Measurements from ENCODE around the gene TMEM175. TPM values are rescaled to one million over a fixed set of nuclear protein-coding genes. Genes with fewer than 3 reads are reported as not detected.

TMEM175 gene
- total RNA-seq, 1 experiment from 2014 or later: 22.3 TPM

GRCh38 chr4:899556-899906, 32.7 kb upstream of the TMEM175 start:
- no peaks in the 10 kb centered on the region for H3K9me3 ChIP-seq
- intact Hi-C loops (cut with micrococcal nuclease; ENCODE audit: unreplicated experiment): no loop called here
- no peak overlapping the region for H3K4me3 ChIP-seq (ENCODE audit: low read depth, low read length)
- CTCF ChIA-PET: no interaction called here
- H3K4me1 ChIP-seq: no peaks in the 10 kb centered on the region
- POLR2A ChIA-PET: no interaction called here
- Mint-ChIP-seq H3K9me3 (ENCODE audit: unreplicated experiment) (no peaks in the 10 kb centered on the region), H3K27ac (ENCODE audit: unreplicated experiment) (no peak overlapping the region), H3K36me3 (ENCODE audit: insufficient read depth, unreplicated experiment) (peaks cover 26% of the 10 kb centered on the region), H3K27me3 (ENCODE audit: insufficient read depth, unreplicated experiment) (no peaks in the 10 kb centered on the region), H3K4me3 (ENCODE audit: unreplicated experiment) (no peak overlapping the region), H3K4me1 (ENCODE audit: low read depth, unreplicated experiment) (no peaks in the 10 kb centered on the region)
- TF ChIP-seq, protein P1, sequence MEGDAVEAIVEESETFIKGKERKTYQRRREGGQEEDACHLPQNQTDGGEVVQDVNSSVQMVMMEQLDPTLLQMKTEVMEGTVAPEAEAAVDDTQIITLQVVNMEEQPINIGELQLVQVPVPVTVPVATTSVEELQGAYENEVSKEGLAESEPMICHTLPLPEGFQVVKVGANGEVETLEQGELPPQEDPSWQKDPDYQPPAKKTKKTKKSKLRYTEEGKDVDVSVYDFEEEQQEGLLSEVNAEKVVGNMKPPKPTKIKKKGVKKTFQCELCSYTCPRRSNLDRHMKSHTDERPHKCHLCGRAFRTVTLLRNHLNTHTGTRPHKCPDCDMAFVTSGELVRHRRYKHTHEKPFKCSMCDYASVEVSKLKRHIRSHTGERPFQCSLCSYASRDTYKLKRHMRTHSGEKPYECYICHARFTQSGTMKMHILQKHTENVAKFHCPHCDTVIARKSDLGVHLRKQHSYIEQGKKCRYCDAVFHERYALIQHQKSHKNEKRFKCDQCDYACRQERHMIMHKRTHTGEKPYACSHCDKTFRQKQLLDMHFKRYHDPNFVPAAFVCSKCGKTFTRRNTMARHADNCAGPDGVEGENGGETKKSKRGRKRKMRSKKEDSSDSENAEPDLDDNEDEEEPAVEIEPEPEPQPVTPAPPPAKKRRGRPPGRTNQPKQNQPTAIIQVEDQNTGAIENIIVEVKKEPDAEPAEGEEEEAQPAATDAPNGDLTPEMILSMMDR (IDR thresholded peaks at IDR 0.05; ENCODE audit: insufficient read depth in 1 of 2, low read depth in 1 of 2, low read length in 1 of 2, severe bottlenecking in 1 of 2, unreplicated experiment in 1 of 2): no peak
- DNase-seq: no peak
- H3K27me3 ChIP-seq (replicated peaks; ENCODE audit: control insufficient read depth, insufficient read depth, low read length): no peaks in the 10 kb centered on the region
- no TSS peak for BruUV-seq (replicated peaks)
- H3K36me3 ChIP-seq (ENCODE audit: control insufficient read depth, insufficient read depth, low read length): no peaks in the 10 kb centered on the region; the same call in 1 of the 2 replicates

GRCh38 chr4:900073-900472, 32.2 kb upstream of the TMEM175 start:
- TF ChIP-seq, protein P1 (IDR thresholded peaks at IDR 0.05; ENCODE audit: insufficient read depth in 1 of 2, low read depth in 1 of 2, low read length in 1 of 2, severe bottlenecking in 1 of 2, unreplicated experiment in 1 of 2): no peak
- Mint-ChIP-seq H3K4me1 (ENCODE audit: low read depth, unreplicated experiment) (no peaks in the 10 kb centered on the region), H3K36me3 (ENCODE audit: insufficient read depth, unreplicated experiment) (peaks cover 27% of the 10 kb centered on the region), H3K27me3 (ENCODE audit: insufficient read depth, unreplicated experiment) (no peaks in the 10 kb centered on the region), H3K9me3 (ENCODE audit: unreplicated experiment) (no peaks in the 10 kb centered on the region), H3K27ac (ENCODE audit: unreplicated experiment) (no peak overlapping the region), H3K4me3 (ENCODE audit: unreplicated experiment) (no peak overlapping the region)
- no peak overlapping the region for H3K4me3 ChIP-seq (ENCODE audit: low read depth, low read length)
- BruUV-seq (replicated peaks): no TSS peak
- H3K9me3 ChIP-seq: no peaks in the 10 kb centered on the region
- intact Hi-C loops (cut with micrococcal nuclease; ENCODE audit: unreplicated experiment): no loop called here
- no peaks in the 10 kb centered on the region; the same call in 1 of the 2 replicates for H3K36me3 ChIP-seq (ENCODE audit: control insufficient read depth, insufficient read depth, low read length)
- H3K27me3 ChIP-seq (replicated peaks; ENCODE audit: control insufficient read depth, insufficient read depth, low read length): no peaks in the 10 kb centered on the region
- H3K4me1 ChIP-seq: no peaks in the 10 kb centered on the region
- POLR2A ChIA-PET: no interaction called here
- CTCF ChIA-PET: no interaction called here
- no peak for DNase-seq

GRCh38 chr4:900721-901120, 31.5 kb upstream of the TMEM175 start:
- DNase-seq: no peak
- no peak overlapping the region for H3K4me3 ChIP-seq (ENCODE audit: low read depth, low read length)
- no peaks in the 10 kb centered on the region for H3K9me3 Mint-ChIP-seq (ENCODE audit: unreplicated experiment)
- H3K4me3 Mint-ChIP-seq (ENCODE audit: unreplicated experiment): no peak overlapping the region
- peaks cover 33% of the 10 kb centered on the region for H3K36me3 Mint-ChIP-seq (ENCODE audit: insufficient read depth, unreplicated experiment)
- H3K4me1 ChIP-seq: no peaks in the 10 kb centered on the region
- H3K36me3 ChIP-seq (ENCODE audit: control insufficient read depth, insufficient read depth, low read length): no peaks in the 10 kb centered on the region; the same call in 1 of the 2 replicates
- CTCF ChIA-PET: no interaction called here
- intact Hi-C loops (cut with micrococcal nuclease; ENCODE audit: unreplicated experiment): no loop called here
- no peaks in the 10 kb centered on the region for H3K27me3 ChIP-seq (replicated peaks; ENCODE audit: control insufficient read depth, insufficient read depth, low read length)
- no peaks in the 10 kb centered on the region for H3K9me3 ChIP-seq
- POLR2A ChIA-PET: no interaction called here
- H3K4me1 Mint-ChIP-seq (ENCODE audit: low read depth, unreplicated experiment): no peaks in the 10 kb centered on the region
- no TSS peak for BruUV-seq (replicated peaks)
- TF ChIP-seq, protein P1 (IDR thresholded peaks at IDR 0.05; ENCODE audit: insufficient read depth in 1 of 2, low read depth in 1 of 2, low read length in 1 of 2, severe bottlenecking in 1 of 2, unreplicated experiment in 1 of 2): no peak
- no peak overlapping the region for H3K27ac Mint-ChIP-seq (ENCODE audit: unreplicated experiment)
- no peaks in the 10 kb centered on the region for H3K27me3 Mint-ChIP-seq (ENCODE audit: insufficient read depth, unreplicated experiment)
